HAP-1 (cell line): ENCODE results near the gene ARHGEF11.
A peak's percentile ranks its signal among the peaks of the same experiment; 100 is the strongest.
"Not testable (repeated sequence)": the region's sequence is repeated elsewhere in the genome, so short reads cannot be mapped to it uniquely, and the experiment has no call there.

Source experiments
- DNase-seq, 2 experiments: peaks; one replicate each; pipeline ENCODE4 v3.0.0-alpha.2; 2016 to 2020; ENCODE audit warnings: low spot score in 2 of 2
- H3K27me3 ChIP-seq: fragments of 250-450 bp; sonication (Bioruptor Pico); 2 replicates; pipeline ENCODE4 v1.5.1; 2020; ENCODE audit warnings: low read depth, mild to moderate bottlenecking, moderate library complexity
- H3K36me3 ChIP-seq: fragments of 250-450 bp; sonication (Bioruptor Pico); replicated peaks from 2 replicates; pipeline ENCODE4 v1.5.1; 2020; ENCODE audit warnings: mild to moderate bottlenecking
- H3K4me1 ChIP-seq: fragments of 250-450 bp; sonication (Bioruptor Pico); 2 replicates; pipeline ENCODE4 v1.5.1; 2020; ENCODE audit warnings: mild to moderate bottlenecking
- H3K4me3 ChIP-seq: fragments of 250-450 bp; sonication (Bioruptor Pico); 2 replicates; pipeline ENCODE4 v1.5.1; 2020; ENCODE audit warnings: mild to moderate bottlenecking, moderate library complexity
- H3K9me3 ChIP-seq: fragments of 250-450 bp; sonication (Bioruptor Pico); 2 replicates; pipeline ENCODE4 v1.5.1; 2020; ENCODE audit warnings: mild to moderate bottlenecking, moderate library complexity
- in situ Hi-C: fragments of 300-500 bp; cut with MboI; formaldehyde crosslinking; loops from 3 replicates; pipeline ENCODE4 v1.14.3; 2020; ENCODE audit warnings: low sequenced_read_pairs, inconsistent platforms, mixed read lengths

ARHGEF11 gene

DNA sequence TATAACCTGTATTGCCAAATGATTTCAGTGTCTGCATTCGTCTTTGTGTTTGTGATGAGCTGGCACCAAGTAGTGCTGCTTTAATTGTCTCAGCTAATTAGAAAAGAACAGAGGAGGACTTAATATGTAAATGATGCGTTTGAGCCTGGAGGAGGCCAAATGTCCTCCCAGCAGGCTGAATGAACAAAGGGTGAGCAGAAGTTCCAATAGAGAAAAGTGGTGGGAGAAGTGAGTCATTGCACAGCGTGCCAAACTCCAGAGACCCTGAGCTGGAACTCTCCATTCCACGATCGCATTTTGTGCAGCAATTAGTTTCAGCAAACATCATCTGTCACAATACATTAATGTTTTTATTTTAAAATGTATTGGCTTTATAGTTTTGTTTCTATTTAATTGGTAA is 36.2 kb upstream of the ARHGEF11 start:
- no peak for DNase-seq
- H3K4me3 ChIP-seq = no peak overlapping the region
- in situ Hi-C loops = no loop called here
- H3K36me3 ChIP-seq = no peaks in the 10 kb centered on the region
- H3K4me1 ChIP-seq = no peaks in the 10 kb centered on the region
- no peaks in the 10 kb centered on the region for H3K9me3 ChIP-seq
- H3K27me3 ChIP-seq = no peaks in the 10 kb centered on the region

DNA sequence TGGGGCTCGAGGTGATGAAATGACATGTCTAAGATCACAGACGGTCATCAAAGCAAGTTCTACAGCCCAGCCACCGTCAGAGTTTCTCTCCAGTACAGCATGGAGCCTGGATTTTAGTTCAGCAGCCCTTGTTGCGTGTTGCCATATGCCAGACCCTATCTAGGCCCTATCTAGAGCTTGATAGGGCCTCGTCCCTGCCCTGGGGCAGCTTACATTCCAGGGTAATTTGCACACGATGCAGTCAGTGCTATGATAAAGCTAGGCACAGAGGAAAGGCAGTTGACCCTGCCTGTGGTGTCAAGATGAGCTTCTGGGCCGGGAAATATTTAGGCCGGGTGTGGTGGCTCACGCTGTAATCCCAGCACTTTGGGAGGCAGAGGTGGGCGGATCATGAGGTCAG is 35.2 kb upstream of the ARHGEF11 start:
- H3K9me3 ChIP-seq = no peaks in the 10 kb centered on the region
- in situ Hi-C loops = no loop called here
- H3K36me3 ChIP-seq = no peaks in the 10 kb centered on the region
- H3K4me1 ChIP-seq = no peaks in the 10 kb centered on the region
- DNase-seq = no peak
- H3K27me3 ChIP-seq = no peaks in the 10 kb centered on the region; the same call in 1 of the 2 replicates
- H3K4me3 ChIP-seq = no peak overlapping the region

DNA sequence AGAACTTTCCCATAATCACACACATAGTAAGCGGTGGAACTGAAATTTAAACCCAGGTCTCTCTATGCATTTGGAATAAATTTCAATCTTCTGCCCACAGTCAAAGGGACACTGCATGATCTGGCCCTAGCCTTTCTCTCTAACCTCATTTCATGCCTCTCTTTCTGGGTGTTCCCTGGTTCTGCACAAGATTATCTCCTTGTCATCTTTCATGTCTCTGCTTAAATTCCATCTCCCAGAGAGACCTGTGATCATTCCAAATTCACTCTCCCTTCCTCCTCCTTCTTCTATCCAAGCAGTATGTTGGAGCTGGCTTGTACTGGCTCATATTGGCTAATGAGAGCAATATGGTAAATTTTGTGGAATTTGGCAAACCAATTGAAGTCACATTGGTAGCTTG is 31.9 kb upstream of the ARHGEF11 start:
- no peaks in the 10 kb centered on the region; the same call in 1 of the 2 replicates for H3K27me3 ChIP-seq
- in situ Hi-C loops = no loop called here
- H3K4me1 ChIP-seq = no peaks in the 10 kb centered on the region
- H3K36me3 ChIP-seq = no peaks in the 10 kb centered on the region
- no peak for DNase-seq
- H3K4me3 ChIP-seq = no peak overlapping the region
- H3K9me3 ChIP-seq = no peaks in the 10 kb centered on the region

DNA sequence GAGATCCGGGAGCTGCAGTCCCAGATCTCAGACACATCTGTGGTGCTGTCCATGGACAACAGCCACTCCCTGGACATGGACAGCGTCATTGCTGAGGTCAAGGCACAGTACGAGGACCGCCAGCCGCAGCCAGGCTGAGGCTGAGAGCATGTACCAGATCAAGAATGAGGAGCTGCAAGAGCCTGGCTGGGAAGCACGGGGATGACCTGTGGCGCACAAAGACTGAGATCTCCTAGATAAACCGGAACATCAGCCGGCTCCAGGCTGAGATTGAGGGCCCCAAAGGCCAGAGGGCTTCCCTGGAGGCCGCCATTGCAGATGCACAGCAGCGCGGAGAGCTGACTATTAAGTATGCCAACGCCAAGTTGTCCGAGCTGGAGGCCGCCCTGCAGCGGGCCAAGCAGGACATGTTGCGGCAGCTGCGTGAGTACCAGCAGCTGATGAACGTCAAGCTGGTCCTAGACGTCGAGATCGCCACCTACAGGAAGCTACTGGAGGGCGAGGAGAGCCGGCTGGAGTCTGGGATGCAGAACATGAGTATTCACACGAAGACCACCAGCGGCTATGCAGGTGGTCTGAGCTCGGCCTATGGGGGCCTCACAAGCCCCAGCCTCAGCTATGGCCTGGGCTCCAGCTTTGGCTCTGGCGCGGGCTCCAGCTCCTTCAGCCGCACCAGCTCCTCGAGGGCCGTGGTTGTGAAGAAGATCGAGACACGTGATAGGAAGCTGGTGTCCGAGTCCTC is 28.6 kb upstream of the ARHGEF11 start:
- DNase-seq = peak; percentile 45 to 84
- H3K9me3 ChIP-seq = no peaks in the 10 kb centered on the region
- in situ Hi-C loops = no loop called here
- no peaks in the 10 kb centered on the region for H3K4me1 ChIP-seq
- peaks cover 11% of the 10 kb centered on the region; the same call in 1 of the 2 replicates for H3K27me3 ChIP-seq
- no peak overlapping the region for H3K4me3 ChIP-seq
- no peaks in the 10 kb centered on the region for H3K36me3 ChIP-seq

DNA sequence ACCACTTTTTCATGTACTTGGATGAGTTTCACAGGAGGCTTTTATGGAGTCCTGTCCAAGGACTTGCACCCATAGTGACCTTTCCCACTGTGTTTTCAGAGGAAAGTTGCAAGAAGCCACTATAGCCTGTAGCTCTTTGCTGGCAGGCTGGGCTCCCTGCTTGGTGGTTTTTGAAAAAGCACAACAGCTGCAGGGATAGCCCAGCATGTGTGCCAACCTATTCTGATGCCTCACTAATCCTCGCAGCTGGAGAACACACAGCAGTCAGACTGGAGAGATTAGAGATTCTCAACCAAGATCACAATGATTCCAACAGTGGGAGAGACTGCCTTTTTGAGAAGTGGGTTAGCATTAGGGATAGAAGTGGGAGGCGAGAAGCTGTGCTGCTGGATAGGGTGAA is 24.1 kb upstream of the ARHGEF11 start:
- no peaks in the 10 kb centered on the region for H3K9me3 ChIP-seq
- no peaks in the 10 kb centered on the region for H3K4me1 ChIP-seq
- DNase-seq = no peak
- H3K27me3 ChIP-seq = peaks cover 14% of the 10 kb centered on the region; the same call in 1 of the 2 replicates
- no peaks in the 10 kb centered on the region for H3K36me3 ChIP-seq
- in situ Hi-C loops = no loop called here
- H3K4me3 ChIP-seq = no peak overlapping the region

DNA sequence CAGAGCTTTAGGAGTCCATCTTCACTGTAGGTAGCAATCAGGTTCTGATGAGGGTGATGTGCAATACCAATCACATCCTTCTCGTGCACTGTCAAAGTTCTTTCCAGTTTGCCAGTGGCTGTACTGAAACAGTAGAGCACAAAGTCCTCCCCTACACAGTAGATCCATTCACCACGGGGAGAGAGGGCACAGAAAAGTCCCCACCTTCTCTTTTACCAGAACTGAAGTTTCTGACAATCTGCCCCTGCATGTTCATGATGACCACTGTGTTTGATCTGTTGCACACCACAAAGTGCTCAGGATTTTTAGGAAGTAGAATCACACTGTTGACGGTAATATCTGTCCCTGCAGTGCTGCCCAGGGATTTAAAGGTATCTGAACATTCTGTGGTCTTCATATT is 13.7 kb upstream of the ARHGEF11 start:
- H3K9me3 ChIP-seq, H3K4me1 ChIP-seq, H3K4me3 ChIP-seq, H3K27me3 ChIP-seq, H3K36me3 ChIP-seq, DNase-seq, in situ Hi-C loops: not testable (repeated sequence)

DNA sequence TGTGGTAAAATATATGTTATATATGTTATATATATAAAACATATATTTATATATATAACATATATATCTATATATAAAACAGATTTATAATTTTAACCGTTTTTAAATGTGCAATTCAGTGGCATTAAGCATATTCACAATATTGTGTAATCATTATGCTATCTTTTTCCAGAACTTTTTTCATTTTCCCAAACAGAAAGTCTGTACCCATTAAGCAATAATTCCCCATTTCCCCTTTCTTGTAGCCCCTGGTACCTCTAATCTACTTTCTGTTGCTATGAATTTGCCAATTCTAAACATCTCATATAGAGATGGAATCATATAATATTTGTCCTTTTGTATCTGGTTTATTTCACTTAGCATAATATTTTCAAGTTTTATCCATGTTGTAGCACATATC is 10.7 kb upstream of the ARHGEF11 start:
- Histone ChIP-seq H3K4me1 (no peaks in the 10 kb centered on the region), H3K36me3 (no peaks in the 10 kb centered on the region), H3K4me3 (no peak overlapping the region), H3K27me3 (no peaks in the 10 kb centered on the region), H3K9me3 (peaks cover 5% of the 10 kb centered on the region; the same call in 1 of the 2 replicates)
- in situ Hi-C loops = no loop called here
- no peak for DNase-seq

DNA sequence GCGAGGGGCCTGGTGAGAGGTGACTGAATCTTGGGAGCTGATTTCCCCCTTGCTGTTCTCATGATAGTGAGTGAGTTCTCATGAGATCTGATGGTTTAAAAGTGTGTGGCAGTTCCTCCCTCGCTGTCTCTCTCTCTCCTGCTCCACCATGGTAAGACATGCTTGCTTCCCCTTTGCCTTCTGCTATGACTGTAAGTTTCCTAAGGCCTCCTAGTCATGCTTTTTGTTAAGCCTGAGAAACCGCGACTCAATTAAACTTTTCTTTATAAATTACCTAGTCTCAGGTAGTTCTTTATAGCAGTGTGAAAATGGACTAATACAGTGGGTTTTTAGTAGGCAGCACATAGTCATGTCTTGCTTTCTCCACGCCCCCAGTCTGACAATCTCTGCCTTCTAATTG is 10.2 kb upstream of the ARHGEF11 start:
- H3K36me3 ChIP-seq, H3K27me3 ChIP-seq, H3K4me1 ChIP-seq, H3K4me3 ChIP-seq, DNase-seq, in situ Hi-C loops, H3K9me3 ChIP-seq: not testable (repeated sequence)

DNA sequence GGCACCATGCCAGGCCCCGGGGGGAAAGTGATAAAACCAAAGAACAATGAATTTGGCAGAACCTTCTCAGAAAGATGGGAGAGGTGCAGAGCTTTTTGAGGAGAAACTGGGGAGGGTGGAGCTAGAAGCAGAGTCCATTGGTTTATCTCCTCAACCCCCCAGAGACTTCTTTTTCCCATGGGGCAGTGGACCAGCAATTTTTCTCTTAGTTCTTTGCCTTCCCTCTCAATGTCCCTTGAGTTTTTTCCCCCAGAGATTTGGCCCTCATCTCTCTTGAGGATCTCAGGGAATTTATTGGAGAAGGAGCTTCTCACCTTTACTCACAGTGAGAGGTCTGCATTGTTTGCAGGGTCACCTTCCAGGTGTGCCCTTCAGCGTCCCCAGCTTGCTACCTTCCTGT is 5.3 kb upstream of the ARHGEF11 start:
- H3K36me3 ChIP-seq = no peaks in the 10 kb centered on the region
- no peaks in the 10 kb centered on the region for H3K4me1 ChIP-seq
- in situ Hi-C loops = no loop called here
- DNase-seq = no peak
- peaks cover 5% of the 10 kb centered on the region; the same call in 1 of the 2 replicates for H3K9me3 ChIP-seq
- H3K27me3 ChIP-seq = no peaks in the 10 kb centered on the region
- no peak overlapping the region for H3K4me3 ChIP-seq

DNA sequence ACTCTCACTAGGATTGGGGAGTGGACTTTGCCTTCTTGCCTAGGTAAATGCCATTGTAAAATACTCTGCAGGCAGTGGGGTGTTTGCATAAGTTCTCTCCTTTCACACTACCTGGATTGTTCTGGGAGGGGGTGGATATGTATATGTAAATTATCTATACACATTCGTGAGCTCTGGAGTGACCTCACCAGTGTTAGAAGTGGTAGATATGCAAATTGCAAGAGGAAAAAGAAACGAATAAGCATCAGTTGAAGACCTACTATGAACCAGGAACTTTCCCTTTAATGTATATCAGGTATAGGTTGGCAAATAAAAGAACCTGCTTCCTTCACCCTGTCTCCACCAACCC is 1.5 kb upstream of the ARHGEF11 start:
- Histone ChIP-seq H3K27me3 (no peaks in the 10 kb centered on the region), H3K36me3 (no peaks in the 10 kb centered on the region), H3K4me3 (no peak overlapping the region), H3K9me3 (peaks cover 3% of the 10 kb centered on the region; the same call in 1 of the 2 replicates), H3K4me1 (peaks cover 18% of the 10 kb centered on the region)
- DNase-seq = no peak
- in situ Hi-C loops = loop anchor here (10.0 kb wide), 1 partner anchor 62 kb away; no protein-coding TSS in a partner anchor

DNA sequence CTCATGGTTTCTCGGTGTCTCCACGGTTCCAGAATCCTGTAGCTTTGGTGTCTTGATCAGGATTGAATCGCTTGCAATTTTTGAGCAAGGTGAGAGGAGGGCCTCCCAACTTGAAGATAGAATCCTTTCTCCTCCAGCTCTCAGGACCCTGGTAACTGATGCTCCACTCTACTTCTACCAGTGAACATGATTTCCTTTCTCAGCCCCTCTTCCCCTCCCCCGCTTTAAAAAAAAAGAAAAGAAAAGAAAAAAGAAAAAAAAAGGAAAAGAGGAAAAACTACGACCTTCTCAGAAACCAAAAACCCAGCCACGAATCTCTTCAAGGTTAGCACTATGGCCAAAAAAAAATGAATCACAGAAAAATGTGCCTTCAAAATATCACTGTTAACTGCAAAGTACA is 1.2 kb downstream of the ARHGEF11 start:
- peak overlapping the region; percentile 58 for H3K4me3 ChIP-seq
- no peak for DNase-seq
- H3K4me1 ChIP-seq = peaks cover 30% of the 10 kb centered on the region
- 0 out of 2 replicates have a peak, but pooled peaks cover 2% of the 10 kb centered on the region for H3K36me3 ChIP-seq
- H3K27me3 ChIP-seq = no peaks in the 10 kb centered on the region
- no peaks in the 10 kb centered on the region for H3K9me3 ChIP-seq
- in situ Hi-C loops = loop anchor here (10.0 kb wide), 1 partner anchor 60 kb away; no protein-coding TSS in a partner anchor

DNA sequence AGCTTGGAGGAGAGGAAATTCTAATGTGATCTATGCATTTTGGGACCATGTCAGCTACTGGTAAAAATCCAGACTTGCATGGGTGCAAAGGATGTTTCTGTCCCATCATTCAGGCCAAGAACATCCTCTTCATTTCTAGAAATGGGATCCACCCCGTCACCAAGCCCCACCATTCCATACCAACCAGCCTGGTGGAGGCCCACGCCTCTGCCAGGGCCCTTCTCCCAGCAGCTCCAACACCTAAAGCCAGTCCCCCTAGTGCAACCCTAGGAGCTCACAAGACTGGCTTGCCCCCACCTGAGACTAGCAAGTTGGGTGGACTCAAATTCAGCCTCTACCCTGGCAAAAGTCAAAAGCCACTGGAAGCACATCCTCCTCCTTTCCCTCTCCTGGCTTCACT is 1.9 kb downstream of the ARHGEF11 start:
- Histone ChIP-seq H3K9me3 (no peaks in the 10 kb centered on the region), H3K4me3 (peak overlapping the region; percentile 58), H3K36me3 (0 out of 2 replicates have a peak, but pooled peaks cover 2% of the 10 kb centered on the region), H3K4me1 (peaks cover 33% of the 10 kb centered on the region), H3K27me3 (no peaks in the 10 kb centered on the region)
- in situ Hi-C loops = loop anchor here (10.0 kb wide), 1 partner anchor 59 kb away; no protein-coding TSS in a partner anchor
- DNase-seq = peak in 1 of 2 experiments; percentile 17

DNA sequence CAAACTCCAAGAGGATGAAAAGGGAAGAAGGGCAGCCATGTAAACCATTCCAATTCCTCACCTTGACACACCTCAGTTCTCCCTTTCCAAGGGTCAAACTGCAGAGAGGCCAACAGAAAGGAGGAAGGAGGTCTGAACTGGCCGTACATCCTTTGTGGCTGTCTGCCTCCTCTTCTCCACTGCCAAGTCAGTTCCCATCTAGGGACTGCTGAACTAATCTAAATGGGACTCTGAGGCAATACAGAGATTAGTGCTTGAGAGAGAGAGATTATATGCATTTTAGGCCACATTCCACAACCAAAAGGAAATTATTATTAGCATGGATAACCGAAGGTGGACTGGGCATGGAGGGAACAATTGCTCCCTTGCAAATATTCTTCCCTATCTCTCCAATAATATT is 2.7 kb downstream of the ARHGEF11 start:
- in situ Hi-C loops = loop anchor here (10.0 kb wide), 1 partner anchor 58 kb away; no protein-coding TSS in a partner anchor
- Histone ChIP-seq H3K4me3 (peak overlapping the region; percentile 58; the same call in 1 of the 2 replicates), H3K9me3 (no peaks in the 10 kb centered on the region), H3K4me1 (peaks cover 33% of the 10 kb centered on the region), H3K36me3 (0 out of 2 replicates have a peak, but pooled peaks cover 2% of the 10 kb centered on the region), H3K27me3 (no peaks in the 10 kb centered on the region)
- DNase-seq = no peak

DNA sequence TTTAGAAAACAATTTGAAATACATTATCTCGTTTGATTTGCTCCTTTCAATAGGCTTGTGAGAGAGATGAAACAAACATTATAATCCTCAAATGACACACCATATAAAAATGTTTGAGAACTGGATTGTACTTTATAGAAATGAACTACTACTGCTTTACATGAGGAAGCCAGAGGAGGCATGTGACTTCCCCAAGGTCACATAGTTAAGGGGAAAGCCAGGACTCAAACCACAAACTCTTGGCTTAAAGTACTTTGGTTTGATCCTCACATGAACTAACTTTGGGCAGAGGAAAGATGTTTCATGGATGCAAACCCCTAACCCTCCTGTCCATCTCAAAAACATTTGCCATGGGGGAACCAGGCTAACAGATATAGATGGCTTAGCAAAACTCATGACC is 4.7 kb downstream of the ARHGEF11 start:
- in situ Hi-C loops = loop anchor here (10.0 kb wide), 1 partner anchor 56 kb away; no protein-coding TSS in a partner anchor
- peaks cover 33% of the 10 kb centered on the region for H3K4me1 ChIP-seq
- H3K9me3 ChIP-seq = no peaks in the 10 kb centered on the region
- no peaks in the 10 kb centered on the region for H3K27me3 ChIP-seq
- 0 out of 2 replicates have a peak, but pooled peaks cover 2% of the 10 kb centered on the region for H3K36me3 ChIP-seq
- no peak for DNase-seq
- H3K4me3 ChIP-seq = no peak overlapping the region
